Spinal cord (tissue), 10 donors: Measurements from ENCODE around the gene CLDN7. TPM values are rescaled to one million over a fixed set of nuclear protein-coding genes. Genes with fewer than 3 reads are reported as not detected.

Source experiments
- DNase-seq, 6 donors: peaks; one replicate each; pipeline versions ENCODE4 v3.0.0 to v3.0.0-alpha.2; 2013 to 2015; ENCODE audit warnings: low spot score in 6 of 6, low read depth in 4 of 6
- H3K27ac ChIP-seq: one replicate; pipeline ENCODE4 v1.5.1; 2013; ENCODE audit warnings: low read depth, low read length, control low read depth
- H3K27me3 ChIP-seq: one replicate; pipeline ENCODE4 v1.6.1; 2013; ENCODE audit warnings: low read length; ENCODE audit not compliant: control insufficient read depth, insufficient read depth
- H3K36me3 ChIP-seq: one replicate; pipeline ENCODE4 v1.6.1; 2013; ENCODE audit warnings: low read length; ENCODE audit not compliant: control insufficient read depth, insufficient read depth
- H3K4me1 ChIP-seq: one replicate; pipeline ENCODE4 v1.6.1; 2013; ENCODE audit warnings: low read length; ENCODE audit not compliant: control insufficient read depth, insufficient read depth
- H3K4me3 ChIP-seq: one replicate; pipeline ENCODE4 v1.5.1; 2013; ENCODE audit warnings: low read depth, low read length, control low read depth
- H3K9me3 ChIP-seq: one replicate; pipeline ENCODE4 v1.6.1; 2013; ENCODE audit warnings: low read length; ENCODE audit not compliant: control insufficient read depth, insufficient read depth
- WGBS: methylation state at CpG from one replicate; pipeline ENCODE4 v1.1.5; 2013; ENCODE audit warnings: missing lambda C conversion rate; ENCODE audit not compliant: insufficient coverage; 5-methylcytosine and 5-hydroxymethylcytosine counted together
- polyA plus RNA-seq, 2 donors: library from polyadenylated mRNA; unstranded; fragments of 120-200 nt; gene quantifications; one replicate each; pipeline ENCODE4 v1.2.1, GENCODE V29; 2013; ENCODE audit not compliant: insufficient read length in 2 of 2
- total RNA-seq, 2 donors: library from RNA; depleted of rRNA in 1 of 2; stranded (reverse); fragments of 120-200 nt in 1 of 2; fragments of >200 nt in 1 of 2; gene quantifications; one replicate each; pipeline versions ENCODE4 v1.2.3 to v1.2.4, GENCODE V29; 2013 to 2014
- donor health status: healthy.

CLDN7 gene
- total and polyA plus RNA-seq, 4 donors: 0.79 to 2.3 (median 1.3) TPM

DNA sequence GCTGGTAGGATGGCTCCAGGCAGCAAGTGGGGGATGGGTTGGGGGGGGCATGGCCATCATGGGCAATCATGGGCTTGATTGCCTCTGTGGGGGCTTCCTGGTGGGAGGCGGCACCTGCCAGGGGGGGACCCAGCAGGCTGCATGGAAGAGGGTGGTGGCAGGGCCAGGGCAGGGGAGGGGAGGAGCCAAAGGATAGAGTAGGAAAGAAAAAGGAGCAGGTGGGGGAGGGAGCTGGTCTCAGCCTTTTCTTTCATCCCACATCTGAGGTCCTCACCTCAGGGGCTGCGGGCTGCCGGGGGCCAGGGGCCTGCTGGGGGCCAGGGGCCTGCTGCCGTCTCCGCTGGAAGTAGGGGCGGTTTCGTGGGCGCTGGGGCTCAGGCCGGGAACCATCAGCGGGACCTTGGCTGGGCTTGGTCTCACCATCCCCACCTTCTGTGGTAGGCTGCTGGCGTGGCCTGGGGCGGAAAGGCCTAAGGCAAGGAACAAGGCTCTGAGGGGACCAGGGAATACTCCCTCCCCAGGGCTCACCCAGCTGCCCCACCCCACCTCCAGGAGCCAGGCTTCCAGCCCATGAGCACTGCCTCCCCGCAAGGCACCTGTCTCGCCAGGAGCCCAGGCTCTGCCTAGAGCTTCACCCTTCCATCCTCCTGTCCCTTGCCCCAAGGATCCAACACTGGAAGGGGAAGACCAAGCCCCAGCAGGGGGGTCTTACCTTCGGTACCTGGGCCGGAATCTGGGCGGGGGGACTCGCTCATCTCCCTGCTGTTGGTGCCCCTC lies 27.2 kb upstream of the CLDN7 start:
- 70% methylated on average over 17 of the region's 18 CpGs for WGBS
- Histone ChIP-seq H3K27me3 (peaks cover 40% of the 10 kb centered on the region), H3K4me1 (peaks cover 15% of the 10 kb centered on the region), H3K4me3 (no peak overlapping the region), H3K27ac (no peak overlapping the region), H3K36me3 (peaks cover 3% of the 10 kb centered on the region), H3K9me3 (no peaks in the 10 kb centered on the region)
- no peak for DNase-seq

DNA sequence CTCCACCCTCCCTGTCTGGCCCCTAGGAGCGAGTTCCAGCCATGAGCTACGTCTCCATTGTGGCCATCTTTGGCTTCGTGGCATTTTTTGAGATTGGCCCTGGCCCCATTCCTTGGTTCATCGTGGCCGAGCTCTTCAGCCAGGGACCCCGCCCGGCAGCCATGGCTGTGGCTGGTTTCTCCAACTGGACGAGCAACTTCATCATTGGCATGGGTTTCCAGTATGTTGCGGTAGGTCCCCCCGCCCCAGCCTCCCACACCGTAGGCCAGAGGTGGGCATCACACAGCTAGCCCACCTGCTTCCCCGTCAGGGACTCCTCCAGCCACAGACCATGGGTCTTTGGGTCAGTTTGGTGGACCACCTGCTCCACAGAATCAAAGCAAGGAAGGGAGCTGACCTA lies 23.4 kb upstream of the CLDN7 start:
- WGBS: 88% methylated on average over 9 of the region's 12 CpGs
- peaks cover 3% of the 10 kb centered on the region for H3K36me3 ChIP-seq
- no peak overlapping the region for H3K27ac ChIP-seq
- H3K9me3 ChIP-seq: no peaks in the 10 kb centered on the region
- no peak for DNase-seq
- no peak overlapping the region for H3K4me3 ChIP-seq
- H3K27me3 ChIP-seq: peaks cover 35% of the 10 kb centered on the region
- peaks cover 20% of the 10 kb centered on the region for H3K4me1 ChIP-seq

DNA sequence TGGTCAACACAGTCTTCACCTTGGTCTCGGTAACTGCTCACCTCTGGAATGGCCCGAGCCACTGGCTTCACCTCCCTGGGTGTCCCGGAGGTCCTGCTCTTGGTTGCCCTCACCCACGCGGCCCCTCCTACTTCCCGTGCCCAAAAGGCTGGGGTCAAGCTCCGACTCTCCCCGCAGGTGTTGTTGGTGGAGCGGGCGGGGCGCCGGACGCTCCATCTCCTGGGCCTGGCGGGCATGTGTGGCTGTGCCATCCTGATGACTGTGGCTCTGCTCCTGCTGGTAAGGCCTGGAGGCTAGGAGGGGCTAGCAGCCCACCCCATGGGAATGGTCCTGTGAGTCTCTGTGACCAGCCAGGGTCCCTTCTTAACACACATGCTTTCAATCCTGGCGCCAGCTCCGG lies 22.6 kb upstream of the CLDN7 start:
- no peak for DNase-seq
- no peak overlapping the region for H3K27ac ChIP-seq
- H3K27me3 ChIP-seq: peaks cover 27% of the 10 kb centered on the region
- H3K4me3 ChIP-seq: no peak overlapping the region
- peaks cover 3% of the 10 kb centered on the region for H3K36me3 ChIP-seq
- 94% methylated on average over 16 of the region's 16 CpGs for WGBS
- no peaks in the 10 kb centered on the region for H3K9me3 ChIP-seq
- peaks cover 25% of the 10 kb centered on the region for H3K4me1 ChIP-seq

DNA sequence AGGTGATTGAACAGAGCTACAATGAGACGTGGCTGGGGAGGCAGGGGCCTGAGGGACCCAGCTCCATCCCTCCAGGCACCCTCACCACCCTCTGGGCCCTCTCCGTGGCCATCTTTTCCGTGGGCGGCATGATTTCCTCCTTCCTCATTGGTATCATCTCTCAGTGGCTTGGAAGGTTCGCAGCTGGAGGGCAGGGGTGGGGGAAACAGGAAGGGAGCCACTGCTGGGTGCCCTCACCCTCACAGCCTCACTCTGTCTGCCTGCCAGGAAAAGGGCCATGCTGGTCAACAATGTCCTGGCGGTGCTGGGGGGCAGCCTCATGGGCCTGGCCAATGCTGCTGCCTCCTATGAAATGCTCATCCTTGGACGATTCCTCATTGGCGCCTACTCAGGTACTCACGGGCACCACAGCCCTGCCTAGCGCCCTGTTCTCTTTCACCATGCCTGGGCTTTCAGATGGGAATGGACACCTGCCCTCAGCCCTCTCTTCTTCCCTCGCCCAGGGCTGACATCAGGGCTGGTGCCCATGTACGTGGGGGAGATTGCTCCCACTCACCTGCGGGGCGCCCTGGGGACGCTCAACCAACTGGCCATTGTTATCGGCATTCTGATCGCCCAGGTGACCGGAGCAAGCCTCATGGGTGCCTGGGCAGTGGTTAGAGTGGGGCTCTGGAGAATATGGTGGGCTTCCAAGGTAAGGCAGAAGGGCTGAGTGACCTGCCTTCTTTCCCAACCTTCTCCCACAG lies 21.4 kb upstream of the CLDN7 start:
- no peak for DNase-seq
- Histone ChIP-seq H3K4me3 (no peak overlapping the region), H3K4me1 (peaks cover 25% of the 10 kb centered on the region), H3K36me3 (peaks cover 3% of the 10 kb centered on the region), H3K9me3 (no peaks in the 10 kb centered on the region), H3K27ac (no peak overlapping the region), H3K27me3 (peaks cover 26% of the 10 kb centered on the region)
- 93% methylated on average over 13 of the region's 18 CpGs for WGBS

DNA sequence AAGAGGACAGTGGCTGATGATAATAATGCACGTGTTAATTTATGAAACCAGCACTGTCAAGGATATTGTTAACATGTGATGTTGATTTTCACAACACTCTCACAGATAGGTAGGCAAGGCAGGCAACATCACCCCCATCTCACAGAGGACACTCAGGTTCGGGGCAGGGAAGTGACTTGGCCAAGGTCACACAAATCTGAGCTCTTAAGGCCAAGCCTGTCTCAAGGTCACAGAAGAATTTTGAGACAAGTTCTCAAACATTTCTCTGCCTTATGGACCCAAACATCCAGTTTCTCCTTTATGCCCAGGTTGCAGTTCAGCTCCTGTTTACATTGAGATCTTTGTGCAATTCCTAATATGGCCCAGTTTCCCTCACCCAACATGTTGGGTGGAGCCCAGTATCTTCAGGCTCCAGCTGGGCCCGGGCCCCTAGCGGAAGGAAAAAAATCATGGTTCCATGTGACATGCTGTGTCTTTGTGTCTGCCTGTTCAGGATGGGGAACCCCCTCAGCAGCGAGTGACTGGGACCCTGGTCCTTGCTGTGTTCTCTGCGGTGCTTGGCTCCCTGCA lies 20.6 kb upstream of the CLDN7 start:
- Histone ChIP-seq H3K4me1 (peaks cover 25% of the 10 kb centered on the region), H3K27ac (no peak overlapping the region), H3K9me3 (no peaks in the 10 kb centered on the region), H3K36me3 (peaks cover 3% of the 10 kb centered on the region), H3K4me3 (no peak overlapping the region), H3K27me3 (peaks cover 26% of the 10 kb centered on the region)
- DNase-seq: no peak
- 78% methylated on average over 5 of the region's 6 CpGs for WGBS

DNA sequence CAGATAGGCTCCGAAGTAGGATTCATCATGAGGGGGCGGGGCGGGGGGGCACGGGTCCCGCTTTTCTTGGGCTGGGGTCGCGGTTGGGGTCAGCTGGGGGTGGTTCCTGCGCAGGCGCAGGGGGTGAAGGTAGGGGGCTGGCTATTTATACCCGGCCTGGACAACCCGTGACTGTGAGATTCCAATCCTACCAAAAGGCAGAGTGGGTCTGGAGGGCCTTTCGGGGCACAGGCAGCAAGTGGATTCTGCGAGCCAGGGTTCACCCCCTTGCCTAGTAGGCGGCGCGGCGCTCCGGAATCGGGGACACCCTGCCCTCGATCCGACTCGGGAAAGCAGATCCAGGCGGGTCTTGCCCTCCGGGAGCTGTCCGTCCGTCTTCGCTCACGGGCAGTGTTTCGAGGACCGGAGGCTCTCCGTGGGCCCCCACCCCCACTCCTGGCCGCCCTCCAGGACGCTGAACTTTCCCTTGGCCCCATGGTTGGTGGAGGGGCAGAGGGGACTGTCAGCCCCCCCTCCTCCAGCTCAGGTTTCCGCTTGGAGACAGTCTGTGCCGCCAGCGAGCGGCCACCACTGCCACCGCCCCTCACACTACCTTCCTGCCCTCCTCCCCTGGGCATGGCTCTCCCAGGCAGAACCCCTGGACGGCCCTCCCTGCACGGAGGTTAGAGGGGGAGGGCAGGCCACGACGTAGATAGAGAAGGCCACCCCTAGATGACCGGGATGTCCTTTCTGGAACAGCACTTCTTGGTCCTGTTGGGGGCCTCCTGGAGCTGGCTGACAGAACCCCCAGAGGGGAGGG lies 19.9 kb upstream of the CLDN7 start:
- H3K27ac ChIP-seq: no peak overlapping the region
- peaks cover 26% of the 10 kb centered on the region for H3K27me3 ChIP-seq
- WGBS: 2% methylated on average over 35 of the region's 43 CpGs
- peak overlapping the region; percentile 40 for H3K4me3 ChIP-seq
- H3K36me3 ChIP-seq: peaks cover 3% of the 10 kb centered on the region
- peaks cover 25% of the 10 kb centered on the region for H3K4me1 ChIP-seq
- no peak for DNase-seq
- H3K9me3 ChIP-seq: no peaks in the 10 kb centered on the region

DNA sequence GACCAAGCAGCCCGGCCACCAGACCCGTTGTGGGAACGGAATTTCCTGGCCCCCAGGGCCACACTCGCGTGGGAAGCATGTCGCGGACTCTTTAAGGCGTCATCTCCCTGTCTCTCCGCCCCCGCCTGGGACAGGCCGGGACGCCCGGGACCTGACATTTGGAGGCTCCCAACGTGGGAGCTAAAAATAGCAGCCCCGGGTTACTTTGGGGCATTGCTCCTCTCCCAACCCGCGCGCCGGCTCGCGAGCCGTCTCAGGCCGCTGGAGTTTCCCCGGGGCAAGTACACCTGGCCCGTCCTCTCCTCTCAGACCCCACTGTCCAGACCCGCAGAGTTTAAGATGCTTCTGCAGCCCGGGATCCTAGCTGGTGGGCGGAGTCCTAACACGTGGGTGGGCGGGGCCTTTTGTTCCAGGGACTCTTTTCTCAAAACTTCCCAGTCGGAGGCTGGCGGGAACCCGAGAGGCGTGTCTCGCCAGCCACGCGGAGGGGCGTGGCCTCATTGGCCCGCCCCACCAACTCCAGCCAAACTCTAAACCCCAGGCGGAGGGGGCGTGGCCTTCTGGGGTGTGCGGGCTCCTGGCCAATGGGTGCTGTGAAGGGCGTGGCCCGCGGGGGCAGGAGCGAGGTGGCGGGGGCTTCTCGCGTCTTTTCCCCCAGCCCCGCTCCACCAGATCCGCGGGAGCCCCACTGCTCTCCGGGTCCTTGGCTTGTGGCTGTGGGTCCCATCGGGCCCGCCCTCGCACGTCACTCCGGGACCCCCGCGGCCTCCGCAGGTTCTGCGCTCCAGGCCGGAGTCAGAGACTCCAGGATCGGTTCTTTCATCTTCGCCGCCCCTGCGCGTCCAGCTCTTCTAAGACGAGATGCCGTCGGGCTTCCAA lies 19.0 kb upstream of the CLDN7 start, which contains the start of gene SLC2A4:
SLC2A4 (plus strand) TSS at position 645 of the 879 bp plus-strand sequence; CDS start at position 862, 217 bp downstream.
- peak in 5 of 6 donors; percentile 40 to 93 (median 75) for DNase-seq
- Histone ChIP-seq H3K9me3 (no peaks in the 10 kb centered on the region), H3K27ac (peak within 1 kb of the TSS; percentile 67), H3K27me3 (peaks cover 26% of the 10 kb centered on the region), H3K4me3 (peak within 1 kb of the TSS; percentile 40), H3K4me1 (peaks cover 25% of the 10 kb centered on the region), H3K36me3 (peaks cover 3% of the 10 kb centered on the region)
- under 1% methylated on average over 71 of the region's 71 CpGs for WGBS

DNA sequence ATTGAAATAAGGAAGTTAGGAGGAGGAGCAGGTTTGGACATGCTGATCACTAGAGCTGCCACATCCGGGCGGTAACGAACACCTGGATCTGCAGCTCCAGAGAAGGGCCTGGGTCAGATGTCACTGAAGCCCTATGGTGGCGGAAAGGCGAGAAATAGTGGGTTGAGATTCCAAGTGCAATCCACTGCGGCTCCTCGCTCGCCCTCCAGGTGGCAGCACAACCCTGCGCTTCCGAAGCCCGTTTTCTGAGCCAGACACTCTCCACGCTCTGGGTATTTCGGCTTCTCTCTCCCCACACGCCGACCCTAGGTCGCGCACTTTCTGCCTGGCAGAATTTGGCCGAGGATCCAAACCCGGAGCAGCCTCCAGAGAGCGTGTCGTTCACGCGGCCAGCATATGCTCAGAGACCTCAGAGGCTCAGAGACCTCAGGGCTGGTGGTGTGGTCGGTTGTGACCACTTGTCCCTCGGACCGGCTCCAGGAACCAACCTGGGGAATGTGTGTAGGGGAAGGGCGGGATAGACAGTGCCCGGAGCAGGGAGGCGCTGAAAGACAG lies 18.3 kb upstream of the CLDN7 start:
- under 1% methylated on average over 29 of the region's 29 CpGs for WGBS
- Histone ChIP-seq H3K9me3 (no peaks in the 10 kb centered on the region), H3K4me1 (peaks cover 25% of the 10 kb centered on the region), H3K27ac (peak overlapping the region; percentile 67), H3K27me3 (peaks cover 26% of the 10 kb centered on the region), H3K4me3 (peak overlapping the region; percentile 40), H3K36me3 (peaks cover 3% of the 10 kb centered on the region)
- DNase-seq: peak; percentile 54 to 93 (median 65)
